ENCODE measurements around the gene KCMF1.

Gene KCMF1

GRCh38 chr2:85085563-85085962 lies 114.6 kb downstream of the KCMF1 start:
- H3K36me3 ChIP-seq (ENCODE audit: insufficient read depth, insufficient read length, low read length) = no peaks in the 10 kb centered on the region
- H3K27me3 ChIP-seq (ENCODE audit: insufficient read depth, insufficient read length) = no peaks in the 10 kb centered on the region
- H3K4me1 ChIP-seq (ENCODE audit: insufficient read depth, insufficient read length) = no peaks in the 10 kb centered on the region
- DNase-seq (ENCODE audit: low read depth, low spot score) = no peak
- peaks cover 10% of the 10 kb centered on the region; the same call in 1 of the 2 replicates for H3K9me3 ChIP-seq (ENCODE audit: insufficient read depth, low read length)
- no peak overlapping the region for H3K4me3 ChIP-seq (ENCODE audit: insufficient read length, low read depth)
- TF ChIP-seq YY1 (IDR thresholded peaks at IDR 0.05; ENCODE audit: insufficient read depth, insufficient read length) (no peak), SUZ12 (IDR thresholded peaks at IDR 0.05; ENCODE audit: extremely low read depth, insufficient read depth, insufficient read length) (no peak), ZNF274 (IDR thresholded peaks at IDR 0.05; ENCODE audit: low read depth, low read length) (no peak)
- H3K9ac ChIP-seq (ENCODE audit: insufficient read length, low read depth) = no peak overlapping the region

- Histone ChIP-seq H3K27me3 (ENCODE audit: insufficient read depth, insufficient read length) (no peaks in the 10 kb centered on the region), H3K4me3 (ENCODE audit: insufficient read length, low read depth) (no peak overlapping the region), H3K9ac (ENCODE audit: insufficient read length, low read depth) (no peak overlapping the region), H3K36me3 (ENCODE audit: insufficient read depth, insufficient read length, low read length) (no peaks in the 10 kb centered on the region), H3K9me3 (ENCODE audit: insufficient read depth, low read length) (no peaks in the 10 kb centered on the region), H3K4me1 (ENCODE audit: insufficient read depth, insufficient read length) (no peaks in the 10 kb centered on the region)
- no peak for DNase-seq (ENCODE audit: low read depth, low spot score)
- TF ChIP-seq SUZ12 (IDR thresholded peaks at IDR 0.05; ENCODE audit: extremely low read depth, insufficient read depth, insufficient read length) = no peak
- no peak for TF ChIP-seq ZNF274 (IDR thresholded peaks at IDR 0.05; ENCODE audit: low read depth, low read length)
Measured at GRCh38 chr2:85087541-85087940, 116.6 kb downstream of the KCMF1 start.

GRCh38 chr2:85088921-85089320 lies 118.0 kb downstream of the KCMF1 start:
- no peaks in the 10 kb centered on the region for H3K9me3 ChIP-seq (ENCODE audit: insufficient read depth, low read length)
- TF ChIP-seq YY1 (IDR thresholded peaks at IDR 0.05; ENCODE audit: insufficient read depth, insufficient read length) (no peak), SUZ12 (IDR thresholded peaks at IDR 0.05; ENCODE audit: extremely low read depth, insufficient read depth, insufficient read length) (no peak), ZNF274 (IDR thresholded peaks at IDR 0.05; ENCODE audit: low read depth, low read length) (no peak)
- H3K4me3 ChIP-seq (ENCODE audit: insufficient read length, low read depth) = no peak overlapping the region
- no peak overlapping the region for H3K9ac ChIP-seq (ENCODE audit: insufficient read length, low read depth)
- H3K27me3 ChIP-seq (ENCODE audit: insufficient read depth, insufficient read length) = no peaks in the 10 kb centered on the region
- H3K36me3 ChIP-seq (ENCODE audit: insufficient read depth, insufficient read length, low read length) = no peaks in the 10 kb centered on the region
- H3K4me1 ChIP-seq (ENCODE audit: insufficient read depth, insufficient read length) = no peaks in the 10 kb centered on the region
- DNase-seq (ENCODE audit: low read depth, low spot score) = peak; percentile 38

- no peak for DNase-seq (ENCODE audit: low read depth, low spot score)
- Histone ChIP-seq H3K9ac (ENCODE audit: insufficient read length, low read depth) (no peak overlapping the region), H3K9me3 (ENCODE audit: insufficient read depth, low read length) (no peaks in the 10 kb centered on the region), H3K27me3 (ENCODE audit: insufficient read depth, insufficient read length) (no peaks in the 10 kb centered on the region), H3K4me3 (ENCODE audit: insufficient read length, low read depth) (no peak overlapping the region), H3K36me3 (ENCODE audit: insufficient read depth, insufficient read length, low read length) (no peaks in the 10 kb centered on the region), H3K4me1 (ENCODE audit: insufficient read depth, insufficient read length) (no peaks in the 10 kb centered on the region)
- TF ChIP-seq YY1 (IDR thresholded peaks at IDR 0.05; ENCODE audit: insufficient read depth, insufficient read length) (no peak), ZNF274 (IDR thresholded peaks at IDR 0.05; ENCODE audit: low read depth, low read length) (no peak), SUZ12 (IDR thresholded peaks at IDR 0.05; ENCODE audit: extremely low read depth, insufficient read depth, insufficient read length) (no peak)
Measured at GRCh38 chr2:85089585-85089984, 118.6 kb downstream of the KCMF1 start.

- Histone ChIP-seq H3K9me3 (ENCODE audit: insufficient read depth, low read length) (no peaks in the 10 kb centered on the region), H3K27me3 (ENCODE audit: insufficient read depth, insufficient read length) (no peaks in the 10 kb centered on the region), H3K4me3 (ENCODE audit: insufficient read length, low read depth) (no peak overlapping the region), H3K36me3 (ENCODE audit: insufficient read depth, insufficient read length, low read length) (no peaks in the 10 kb centered on the region), H3K4me1 (ENCODE audit: insufficient read depth, insufficient read length) (no peaks in the 10 kb centered on the region), H3K9ac (ENCODE audit: insufficient read length, low read depth) (no peak overlapping the region)
- TF ChIP-seq ZNF274 (IDR thresholded peaks at IDR 0.05; ENCODE audit: low read depth, low read length) = no peak
- no peak for DNase-seq (ENCODE audit: low read depth, low spot score)
Measured at GRCh38 chr2:85091838-85092237, 120.9 kb downstream of the KCMF1 start.

GRCh38 chr2:85095094-85095493 lies 124.1 kb downstream of the KCMF1 start:
- TF ChIP-seq SUZ12 (IDR thresholded peaks at IDR 0.05; ENCODE audit: extremely low read depth, insufficient read depth, insufficient read length) (no peak), ZNF274 (IDR thresholded peaks at IDR 0.05; ENCODE audit: low read depth, low read length) (no peak), YY1 (IDR thresholded peaks at IDR 0.05; ENCODE audit: insufficient read depth, insufficient read length) (no peak)
- Histone ChIP-seq H3K9ac (ENCODE audit: insufficient read length, low read depth) (no peak overlapping the region), H3K9me3 (ENCODE audit: insufficient read depth, low read length) (no peaks in the 10 kb centered on the region), H3K36me3 (ENCODE audit: insufficient read depth, insufficient read length, low read length) (no peaks in the 10 kb centered on the region), H3K4me1 (ENCODE audit: insufficient read depth, insufficient read length) (no peaks in the 10 kb centered on the region), H3K27me3 (ENCODE audit: insufficient read depth, insufficient read length) (no peaks in the 10 kb centered on the region), H3K4me3 (ENCODE audit: insufficient read length, low read depth) (no peak overlapping the region)
- DNase-seq (ENCODE audit: low read depth, low spot score) = no peak

- Histone ChIP-seq H3K4me1 (ENCODE audit: insufficient read depth, insufficient read length) (no peaks in the 10 kb centered on the region), H3K4me3 (ENCODE audit: insufficient read length, low read depth) (no peak overlapping the region), H3K9me3 (ENCODE audit: insufficient read depth, low read length) (no peaks in the 10 kb centered on the region), H3K27me3 (ENCODE audit: insufficient read depth, insufficient read length) (no peaks in the 10 kb centered on the region), H3K9ac (ENCODE audit: insufficient read length, low read depth) (no peak overlapping the region), H3K36me3 (ENCODE audit: insufficient read depth, insufficient read length, low read length) (no peaks in the 10 kb centered on the region)
- DNase-seq (ENCODE audit: low read depth, low spot score) = no peak
- TF ChIP-seq ZNF274 (IDR thresholded peaks at IDR 0.05; ENCODE audit: low read depth, low read length) = no peak
- no peak for TF ChIP-seq SUZ12 (IDR thresholded peaks at IDR 0.05; ENCODE audit: extremely low read depth, insufficient read depth, insufficient read length)
- no peak for TF ChIP-seq YY1 (IDR thresholded peaks at IDR 0.05; ENCODE audit: insufficient read depth, insufficient read length)
Measured at GRCh38 chr2:85096616-85097015, 125.7 kb downstream of the KCMF1 start.

GRCh38 chr2:85104228-85104627 lies 133.3 kb downstream of the KCMF1 start:
- TF ChIP-seq YY1 (IDR thresholded peaks at IDR 0.05; ENCODE audit: insufficient read depth, insufficient read length) = no peak
- no peak overlapping the region for H3K4me3 ChIP-seq (ENCODE audit: insufficient read length, low read depth)
- no peak overlapping the region for H3K9ac ChIP-seq (ENCODE audit: insufficient read length, low read depth)
- H3K36me3 ChIP-seq (ENCODE audit: insufficient read depth, insufficient read length, low read length) = no peaks in the 10 kb centered on the region
- H3K4me1 ChIP-seq (ENCODE audit: insufficient read depth, insufficient read length) = no peaks in the 10 kb centered on the region
- no peaks in the 10 kb centered on the region for H3K27me3 ChIP-seq (ENCODE audit: insufficient read depth, insufficient read length)
- DNase-seq (ENCODE audit: low read depth, low spot score) = no peak
- H3K9me3 ChIP-seq (ENCODE audit: insufficient read depth, low read length) = no peaks in the 10 kb centered on the region
